ENCODE measurements around the gene DENND4B.

DENND4B gene

DNA sequence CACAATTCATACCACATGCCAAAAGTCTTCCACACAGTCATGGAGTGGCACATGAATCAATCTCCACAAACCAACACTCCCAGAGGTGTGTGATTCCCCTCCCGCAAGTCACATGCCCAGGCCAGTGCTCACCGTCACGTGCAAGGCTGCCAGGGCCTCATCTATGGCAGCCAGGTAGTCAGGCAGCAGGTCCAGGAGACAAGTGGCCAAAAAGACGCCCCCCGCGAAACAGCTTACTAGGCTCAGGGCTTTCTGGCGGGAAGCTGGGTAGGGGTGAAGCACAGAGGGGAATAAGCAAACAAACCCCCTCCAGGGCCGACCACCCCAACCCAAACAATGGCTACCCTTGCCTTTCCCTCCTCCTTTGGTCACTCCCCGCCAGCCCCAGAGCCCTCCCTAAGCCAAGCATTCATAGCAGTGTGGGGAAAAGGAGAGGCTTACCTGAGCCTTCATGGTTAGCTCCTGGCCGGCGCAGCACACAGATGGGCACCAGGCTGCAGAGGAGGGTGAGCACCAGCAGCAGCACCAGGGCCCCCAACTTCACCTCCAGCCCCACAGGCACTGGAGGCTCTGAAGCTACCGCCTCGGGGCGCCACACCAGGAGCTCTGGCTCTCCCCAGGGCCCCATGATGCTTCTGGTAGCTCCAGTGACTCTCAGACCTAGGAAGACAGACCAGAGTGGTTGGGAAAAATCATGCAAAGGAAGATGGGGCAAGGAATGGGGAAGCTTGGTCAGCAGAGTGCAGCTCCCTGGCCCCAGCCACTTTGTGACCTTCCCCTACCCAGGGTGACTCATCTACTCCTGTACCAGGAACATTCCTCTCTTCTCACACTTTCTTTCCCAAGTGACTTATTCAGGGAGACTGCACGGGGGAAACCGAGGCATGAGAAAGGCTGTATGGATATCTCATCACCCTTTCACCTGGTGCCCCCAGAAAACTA, 15.8 kb upstream of the DENND4B start:
- H3K27me3 Mint-ChIP-seq: no peaks in the 10 kb centered on the region
- H3K36me3 Mint-ChIP-seq (ENCODE audit: low read depth): peaks cover 16% of the 10 kb centered on the region
- ATAC-seq: no peak
- H3K4me1 Mint-ChIP-seq: peaks cover 54% of the 10 kb centered on the region
- no peak for DNase-seq
- H3K27ac Mint-ChIP-seq: peak overlapping the region; percentile 94
- peak overlapping the region; percentile 89 for H3K4me3 Mint-ChIP-seq
- H3K9me3 Mint-ChIP-seq: no peaks in the 10 kb centered on the region

DNA sequence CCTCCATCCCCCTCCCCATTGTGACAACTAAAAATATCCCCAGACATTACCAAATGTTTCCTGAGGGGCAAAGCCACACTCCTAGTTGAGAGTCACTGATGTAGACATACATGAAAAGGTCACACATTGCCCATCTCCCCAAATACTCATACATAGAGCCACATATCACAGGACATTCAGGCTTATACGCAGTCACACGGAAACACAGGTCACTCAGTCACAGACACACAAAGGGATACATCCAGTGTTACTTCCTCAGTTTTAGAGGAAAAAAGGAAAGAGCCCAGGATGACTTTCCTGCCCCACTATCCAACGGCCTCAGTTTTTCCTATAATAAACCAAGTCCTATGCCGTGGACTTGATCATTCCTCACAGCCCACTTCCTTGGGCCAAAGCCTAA, 14.9 kb upstream of the DENND4B start:
- H3K27me3 Mint-ChIP-seq: no peaks in the 10 kb centered on the region
- ATAC-seq (no peak), DNase-seq (no peak)
- no peaks in the 10 kb centered on the region for H3K9me3 Mint-ChIP-seq
- peaks cover 19% of the 10 kb centered on the region for H3K36me3 Mint-ChIP-seq (ENCODE audit: low read depth)
- H3K27ac Mint-ChIP-seq: peak overlapping the region; percentile 94
- H3K4me3 Mint-ChIP-seq: peak overlapping the region; percentile 89
- H3K4me1 Mint-ChIP-seq: peaks cover 56% of the 10 kb centered on the region

DNA sequence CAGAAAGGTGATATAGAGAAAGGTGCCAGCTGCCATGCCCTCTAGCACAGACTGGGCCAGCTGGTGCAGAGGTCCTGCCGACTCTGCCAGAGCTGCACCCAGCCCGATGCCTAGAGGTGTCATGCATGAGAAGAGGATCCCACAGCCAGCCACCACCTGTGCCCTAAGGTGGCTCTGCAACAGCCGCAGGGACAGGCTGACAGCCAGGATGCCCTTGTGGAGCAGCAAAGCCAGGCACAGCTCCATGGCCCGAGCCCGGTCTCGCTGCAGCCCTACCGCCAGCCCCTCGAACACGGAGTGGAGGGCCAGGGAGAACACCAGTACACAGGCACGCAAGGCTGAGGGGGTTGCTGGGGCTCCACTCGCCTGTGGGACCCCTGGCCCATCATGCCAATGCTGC, 13.7 kb upstream of the DENND4B start:
- no peaks in the 10 kb centered on the region for H3K9me3 Mint-ChIP-seq
- H3K4me3 Mint-ChIP-seq: no peak overlapping the region
- H3K36me3 Mint-ChIP-seq (ENCODE audit: low read depth): peaks cover 17% of the 10 kb centered on the region
- no peaks in the 10 kb centered on the region for H3K27me3 Mint-ChIP-seq
- ATAC-seq (no peak), DNase-seq (no peak)
- peak overlapping the region; percentile 90 for H3K27ac Mint-ChIP-seq
- peaks cover 57% of the 10 kb centered on the region for H3K4me1 Mint-ChIP-seq

DNA sequence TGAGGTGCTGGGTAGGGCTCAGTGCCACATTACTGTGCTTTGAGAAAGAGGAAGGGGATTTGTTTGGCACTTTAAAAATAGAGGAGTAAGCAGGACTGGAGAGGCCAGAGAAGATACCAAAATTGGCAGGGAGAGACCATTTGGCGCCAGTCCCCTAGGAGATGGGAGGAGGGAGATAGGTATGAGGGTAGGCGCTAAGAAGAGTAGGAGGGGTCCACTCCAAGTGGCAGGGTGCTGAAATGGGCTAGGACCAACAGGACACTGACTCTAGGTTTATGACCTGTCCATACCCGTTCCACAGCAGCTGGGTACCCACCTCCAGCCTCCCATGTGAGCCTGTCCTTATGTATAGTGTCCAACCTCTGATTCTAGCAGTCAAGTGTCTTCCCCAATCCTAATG, 12.9 kb upstream of the DENND4B start:
- Mint-ChIP-seq H3K4me3 (no peak overlapping the region), H3K27ac (peak overlapping the region; percentile 90), H3K4me1 (peaks cover 61% of the 10 kb centered on the region), H3K36me3 (ENCODE audit: low read depth) (peaks cover 17% of the 10 kb centered on the region), H3K27me3 (no peaks in the 10 kb centered on the region), H3K9me3 (no peaks in the 10 kb centered on the region)
- DNase-seq: no peak
- no peak for ATAC-seq

DNA sequence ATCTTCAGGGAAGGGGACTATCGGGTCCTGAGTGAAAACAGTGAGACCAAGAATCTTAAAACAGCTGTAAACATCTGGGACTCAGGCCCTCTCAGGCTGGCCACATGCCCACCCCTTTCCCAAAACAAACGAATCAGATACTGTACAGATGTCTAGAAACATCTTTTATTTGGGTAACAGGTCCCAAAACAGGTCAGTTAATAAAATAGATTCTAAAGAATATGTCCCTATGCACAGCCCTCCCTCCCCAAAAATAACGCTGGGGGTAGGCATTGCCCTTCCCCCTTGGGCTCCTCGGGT, 12.4 kb upstream of the DENND4B start:
- Mint-ChIP-seq H3K4me3 (peak overlapping the region; percentile 93), H3K9me3 (no peaks in the 10 kb centered on the region), H3K27me3 (no peaks in the 10 kb centered on the region), H3K36me3 (ENCODE audit: low read depth) (peaks cover 21% of the 10 kb centered on the region), H3K27ac (peak overlapping the region; percentile 90), H3K4me1 (peaks cover 64% of the 10 kb centered on the region)
- DNase-seq: no peak
- no peak for ATAC-seq

DNA sequence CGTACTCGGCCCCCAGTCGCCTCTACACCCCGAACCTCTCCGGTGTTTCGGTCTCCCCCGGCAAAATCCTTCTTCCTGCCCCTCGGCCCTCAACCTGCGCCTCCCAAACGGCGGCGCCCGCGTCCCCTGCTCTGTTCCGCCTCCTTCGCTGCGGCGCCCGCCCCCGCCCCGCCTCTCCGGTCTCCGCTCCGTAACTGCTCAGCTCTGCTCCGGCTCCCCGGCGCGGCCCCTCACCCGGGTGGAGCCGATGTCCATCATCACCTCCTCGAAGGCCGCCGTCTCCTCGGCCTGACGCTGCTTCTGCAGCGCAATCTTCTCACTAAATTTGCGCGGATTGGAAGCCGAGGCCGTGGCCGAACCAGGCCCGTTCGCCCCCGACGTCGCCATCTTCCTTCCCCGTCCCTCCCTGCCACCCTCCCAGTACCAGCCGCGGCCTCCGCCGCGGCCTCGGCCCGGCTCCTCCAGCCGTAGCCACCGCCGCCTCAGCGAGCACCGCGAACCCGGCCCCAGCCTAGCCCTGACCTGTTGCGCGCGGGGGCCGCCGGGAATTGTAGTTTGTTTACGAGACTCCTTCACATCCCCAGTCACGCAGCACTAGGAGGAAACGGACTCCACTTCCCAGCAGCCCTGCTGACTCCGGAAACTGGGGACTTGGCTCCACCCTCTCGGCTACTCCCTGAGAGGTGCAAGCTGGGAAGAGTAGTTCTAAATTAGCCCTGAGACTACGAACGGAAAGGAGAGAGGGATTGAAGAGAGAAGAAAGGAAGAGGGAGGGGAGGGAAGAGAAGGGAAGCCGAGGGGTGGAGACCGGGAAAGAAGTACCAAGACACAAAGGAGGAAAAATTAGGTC, 11.8 kb upstream of the DENND4B start, which contains the start of gene CRTC2:
Gene CRTC2, minus strand, starts transcription at position 502 of the 850 bp plus-strand sequence. Its CDS starts 115 bp downstream, at position 387.
- ATAC-seq: peak; percentile 90

DNA sequence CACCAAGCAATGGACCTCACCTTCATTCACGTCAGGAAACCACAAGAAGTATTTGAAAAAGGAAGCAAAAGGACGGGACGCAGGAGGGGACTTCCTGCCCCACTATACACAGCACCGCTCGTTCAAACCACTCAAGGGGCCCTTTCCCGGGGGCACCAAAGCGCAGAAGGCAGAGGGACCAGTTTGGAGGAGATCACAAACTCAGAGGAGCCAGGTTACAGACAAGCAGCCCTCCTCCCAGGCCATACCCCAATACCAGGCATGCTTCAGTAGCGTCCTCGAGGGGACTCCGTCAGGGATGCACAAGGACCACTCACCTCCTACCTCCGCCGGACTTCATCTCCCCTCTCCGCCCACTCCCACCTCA, 11.2 kb upstream of the DENND4B start:
- Mint-ChIP-seq H3K4me1 (peaks cover 59% of the 10 kb centered on the region), H3K27me3 (no peaks in the 10 kb centered on the region), H3K4me3 (peak overlapping the region; percentile 93), H3K9me3 (no peaks in the 10 kb centered on the region), H3K27ac (peak overlapping the region; percentile 90), H3K36me3 (ENCODE audit: low read depth) (peaks cover 26% of the 10 kb centered on the region)
- ATAC-seq: peak; percentile 5
- DNase-seq: peak; percentile 51

More for the DNA sequence above, 11.8 kb upstream of the DENND4B start, which contains the start of gene CRTC2:
- Mint-ChIP-seq H3K27ac (peak within 1 kb of the TSS; percentile 90), H3K4me1 (peaks cover 61% of the 10 kb centered on the region), H3K4me3 (peak within 1 kb of the TSS; percentile 93), H3K27me3 (no peaks in the 10 kb centered on the region), H3K9me3 (no peaks in the 10 kb centered on the region), H3K36me3 (ENCODE audit: low read depth) (peaks cover 23% of the 10 kb centered on the region)
- DNase-seq: peak; percentile 96

DNA sequence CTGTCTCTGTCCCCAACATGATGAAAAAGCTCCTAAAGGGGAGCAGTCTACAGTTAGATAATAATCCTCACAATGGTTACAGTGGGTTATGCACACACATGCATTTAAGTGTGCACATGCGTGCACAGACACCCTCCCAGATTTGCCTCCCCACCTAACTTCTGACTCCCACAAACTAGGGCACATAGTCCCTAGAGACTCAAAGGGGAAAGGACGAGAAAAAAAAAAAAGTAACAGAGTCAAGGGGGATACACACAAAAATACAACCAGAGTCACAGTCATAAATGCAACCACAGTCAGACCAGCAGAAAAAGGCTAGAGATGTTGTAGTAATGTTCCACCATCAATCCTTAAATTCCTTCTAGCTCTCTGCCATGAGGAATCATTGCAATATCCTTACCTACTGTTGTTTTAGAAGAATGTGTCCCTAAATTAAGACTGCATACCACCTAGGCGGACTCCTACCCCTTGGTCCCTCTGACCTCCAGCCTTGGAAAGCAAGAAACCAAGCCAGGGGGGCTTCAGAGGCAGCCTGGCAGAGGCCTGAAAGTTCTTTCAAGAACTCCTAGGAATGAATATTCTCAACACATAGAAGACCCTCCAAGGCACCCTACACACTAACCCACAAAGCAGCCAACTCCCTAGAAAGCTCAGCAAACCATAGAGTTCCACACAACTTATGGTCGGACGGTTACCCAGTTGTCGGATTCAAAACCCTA, 10.6 kb upstream of the DENND4B start:
- Mint-ChIP-seq H3K4me1 (peaks cover 53% of the 10 kb centered on the region), H3K4me3 (peak overlapping the region; percentile 93), H3K27me3 (no peaks in the 10 kb centered on the region), H3K36me3 (ENCODE audit: low read depth) (peaks cover 26% of the 10 kb centered on the region), H3K27ac (peak overlapping the region; percentile 90), H3K9me3 (no peaks in the 10 kb centered on the region)
- ATAC-seq (no peak), DNase-seq (no peak)

DNA sequence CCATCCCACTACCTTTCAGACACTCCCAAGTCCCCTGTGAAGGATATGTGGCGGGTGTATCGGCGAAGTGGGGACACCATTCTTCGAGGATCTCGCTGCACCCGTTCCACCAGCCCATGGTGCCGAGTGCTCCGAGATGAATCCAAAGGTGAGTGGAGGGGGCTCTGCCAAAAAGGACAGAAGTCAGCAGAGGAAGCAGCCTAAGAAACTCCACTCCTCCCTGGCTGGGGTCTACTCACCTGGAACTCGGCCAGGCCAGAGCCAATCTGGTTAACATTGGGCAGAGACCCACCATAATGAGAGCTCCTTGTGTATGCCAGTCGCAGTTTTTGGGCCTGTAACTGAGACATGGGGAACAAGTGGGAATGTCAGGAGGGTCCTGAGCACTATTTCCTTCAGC, 8.3 kb upstream of the DENND4B start:
- no peaks in the 10 kb centered on the region for H3K27me3 Mint-ChIP-seq
- H3K27ac Mint-ChIP-seq: peak overlapping the region; percentile 38
- ATAC-seq (no peak), DNase-seq (no peak)
- H3K36me3 Mint-ChIP-seq (ENCODE audit: low read depth): peaks cover 24% of the 10 kb centered on the region
- no peak overlapping the region for H3K4me3 Mint-ChIP-seq
- no peaks in the 10 kb centered on the region for H3K9me3 Mint-ChIP-seq
- H3K4me1 Mint-ChIP-seq: peaks cover 40% of the 10 kb centered on the region

DNA sequence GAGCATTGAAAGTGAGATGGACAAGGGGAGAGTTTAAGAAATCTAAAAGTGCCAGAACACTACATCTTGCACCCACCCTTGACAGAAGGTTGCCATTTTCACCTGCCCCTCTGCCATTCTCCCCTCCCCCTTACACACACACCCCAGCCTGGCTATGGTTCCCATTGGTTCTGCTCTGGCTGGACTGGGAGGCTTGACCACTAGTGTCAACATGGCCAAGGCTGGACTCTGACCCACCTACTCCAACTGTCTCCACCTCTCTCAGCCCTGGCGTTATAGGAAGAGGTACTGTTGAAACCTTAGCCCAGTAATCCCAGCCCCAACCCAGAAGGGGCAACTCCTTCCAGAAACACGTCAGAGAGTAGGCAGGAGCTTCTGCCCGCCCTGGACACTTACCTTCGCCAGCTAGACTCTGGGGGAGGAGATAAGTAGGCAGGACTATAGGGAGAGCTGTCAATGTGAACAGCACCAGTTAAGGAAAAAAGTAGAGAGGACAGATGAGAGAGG, 7.4 kb upstream of the DENND4B start:
- Mint-ChIP-seq H3K27me3 (no peaks in the 10 kb centered on the region), H3K4me3 (no peak overlapping the region), H3K9me3 (no peaks in the 10 kb centered on the region), H3K4me1 (peaks cover 40% of the 10 kb centered on the region), H3K27ac (peak overlapping the region; percentile 70), H3K36me3 (ENCODE audit: low read depth) (peaks cover 26% of the 10 kb centered on the region)
- ATAC-seq: no peak
- no peak for DNase-seq

DNA sequence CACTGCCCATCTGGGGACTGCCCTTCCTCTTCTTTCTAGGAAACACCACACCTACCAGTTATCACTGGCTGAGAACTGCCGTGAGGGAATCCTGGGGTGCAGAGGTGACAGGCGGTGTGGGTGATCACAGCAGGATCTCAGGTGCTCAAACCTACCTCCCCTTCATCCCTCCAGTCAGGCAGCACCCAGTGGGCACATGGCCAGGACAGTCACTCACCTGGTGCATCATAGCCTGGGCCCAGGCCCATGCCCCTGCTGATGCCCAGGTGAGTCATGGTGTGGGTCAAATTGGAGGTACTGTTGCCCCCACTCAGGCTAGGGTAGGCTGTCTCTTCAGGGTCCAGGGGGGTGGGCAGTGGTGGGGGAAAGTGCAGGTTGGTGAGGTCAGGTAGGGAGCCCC, 5.3 kb upstream of the DENND4B start:
- Mint-ChIP-seq H3K27me3 (no peaks in the 10 kb centered on the region), H3K4me1 (peaks cover 35% of the 10 kb centered on the region), H3K4me3 (no peak overlapping the region), H3K36me3 (ENCODE audit: low read depth) (peaks cover 31% of the 10 kb centered on the region), H3K27ac (peak overlapping the region; percentile 67), H3K9me3 (no peaks in the 10 kb centered on the region)
- DNase-seq (no peak), ATAC-seq (no peak)

DNA sequence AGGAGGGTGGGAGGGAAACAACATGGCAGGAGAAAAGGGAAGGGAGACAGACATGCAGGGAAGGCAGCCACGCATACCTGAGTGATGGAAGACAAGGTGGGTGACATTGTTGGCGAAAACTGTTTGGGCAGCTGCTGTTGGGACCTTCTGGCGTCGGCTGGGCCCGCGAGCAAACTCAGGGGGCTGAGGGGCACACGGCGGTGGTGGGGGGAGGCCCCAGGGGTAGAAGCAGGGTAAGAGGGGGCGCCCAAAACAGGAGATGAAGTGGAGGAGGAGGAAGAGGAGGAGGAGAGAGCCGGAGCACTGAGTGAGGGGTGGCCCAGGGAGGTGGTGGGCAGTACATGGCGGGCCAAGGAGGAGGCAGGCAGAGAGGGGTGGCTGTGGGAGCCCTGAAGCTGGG, 4.7 kb upstream of the DENND4B start:
- Mint-ChIP-seq H3K36me3 (ENCODE audit: low read depth) (peaks cover 31% of the 10 kb centered on the region), H3K4me3 (no peak overlapping the region), H3K4me1 (peaks cover 31% of the 10 kb centered on the region), H3K27ac (peak overlapping the region; percentile 7), H3K9me3 (no peaks in the 10 kb centered on the region), H3K27me3 (no peaks in the 10 kb centered on the region)
- ATAC-seq (no peak), DNase-seq (no peak)

DNA sequence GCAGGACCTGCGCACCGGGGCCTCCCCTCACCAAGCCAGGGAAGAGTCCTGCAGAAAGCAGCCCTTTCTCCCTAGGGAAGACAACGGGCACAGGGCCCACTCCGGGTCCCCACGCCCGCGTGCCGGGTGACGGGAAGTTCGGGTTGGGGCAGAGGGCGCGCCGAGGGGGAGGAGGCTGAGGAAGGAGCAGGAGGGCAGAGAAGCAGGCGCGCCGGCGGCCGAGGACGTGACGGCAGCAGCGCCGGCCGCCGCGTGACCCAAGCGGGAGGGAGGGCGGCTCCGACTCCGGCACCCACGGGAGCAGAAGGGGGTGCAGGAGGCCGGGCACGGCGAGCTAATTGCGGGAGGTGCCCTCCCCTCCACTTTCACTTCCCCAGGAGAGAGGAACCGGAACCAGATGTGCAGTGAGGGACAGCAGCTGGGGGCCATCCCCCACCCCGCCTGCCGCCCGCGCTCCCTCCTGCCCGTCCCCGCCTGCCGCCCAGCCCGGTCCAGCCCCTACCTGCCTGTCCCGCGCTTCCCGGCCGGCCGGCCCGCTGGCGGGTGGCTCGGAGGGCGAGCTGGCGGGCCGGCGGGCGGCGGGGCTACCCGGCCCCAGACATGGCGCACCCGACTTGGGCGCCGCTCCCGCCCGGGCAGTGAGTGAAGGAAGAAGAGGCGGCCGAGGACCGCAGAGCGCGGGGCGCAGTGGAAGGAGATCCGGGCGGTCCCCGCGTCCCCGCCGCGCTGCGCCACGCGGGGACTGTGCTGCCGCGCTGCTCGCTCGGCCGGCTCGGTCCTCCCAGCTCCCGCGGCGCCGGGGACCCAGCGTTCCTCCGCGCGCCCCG, 510 bp downstream of the DENND4B start:
- ATAC-seq: peak; percentile 55
- peak overlapping the region; percentile 91 for H3K4me3 Mint-ChIP-seq
- peak; percentile 80 for DNase-seq
- H3K27ac Mint-ChIP-seq: peak overlapping the region; percentile 92
- peaks cover 42% of the 10 kb centered on the region for H3K36me3 Mint-ChIP-seq (ENCODE audit: low read depth)
- no peaks in the 10 kb centered on the region for H3K9me3 Mint-ChIP-seq
- no peaks in the 10 kb centered on the region for H3K27me3 Mint-ChIP-seq
- H3K4me1 Mint-ChIP-seq: peaks cover 25% of the 10 kb centered on the region

Measured in activated naive CD8-positive, alpha-beta T cell treated with anti-CD3 and anti-CD28 coated beads, Interleukin-2, amount 50 U/mL, for 24 hours (primary cell).